ENCODE measurements around the gene CLK3. TPM values are rescaled to one million over a fixed set of nuclear protein-coding genes. Genes with fewer than 3 reads are reported as not detected.

CLK3 gene
- total and polyA plus RNA-seq, 2 of the 8 experiments (the other 6 are each of a cell fraction or from before 2014, with no cell fraction given), result 43.5 to 67.3 TPM

- no peak for TF ChIP-seq EP300 (IDR thresholded peaks at IDR 0.05; ENCODE audit: borderline replicate concordance in 1 of 2, low read depth in 2 of 2, low read length in 2 of 2)
Measured at GRCh38 chr15:74594455-74594854, 21.2 kb upstream of the CLK3 start (continued).

Data from H1 (cell line).